HepG2 (cell line): ENCODE measurements around the gene POU5F1. TPM values are rescaled to one million over a fixed set of nuclear protein-coding genes. Genes with fewer than 3 reads are reported as not detected.

Experiments used
- E2F5 ChIP-seq: sonication (generic); formaldehyde crosslinking; conservative IDR thresholded peaks from 2 replicates; pipeline ENCODE4 v1.4.0; 2020; ENCODE audit warnings: missing genetic modification reagents
- NFRKB ChIP-seq: fragments of 450-650 bp; IDR thresholded peaks from 2 replicates; pipeline ENCODE4 v1.6.1; 2017
- RBM39 ChIP-seq: fragments of 200-400 bp; formaldehyde crosslinking; IDR thresholded peaks from one replicate; pipeline ENCODE4 v1.6.1; 2018; ENCODE audit warnings: antibody characterized with exemption, mild to moderate bottlenecking, low read depth, low read length; ENCODE audit not compliant: poor library complexity, severe bottlenecking
- REST ChIP-seq, 2 experiments: IDR thresholded peaks; 2 replicates each; pipeline ENCODE4 v1.6.1; 2011 to 2012; ENCODE audit warnings: low read length in 2 of 2, borderline replicate concordance in 1 of 2, low read depth in 1 of 2, mild to moderate bottlenecking in 1 of 2, moderate library complexity in 1 of 2
- TFAP4 ChIP-seq: sonication (generic); IDR thresholded peaks from 2 replicates; pipeline ENCODE4 v1.6.1; 2016; ENCODE audit warnings: low read depth, borderline replicate concordance
- THAP8 ChIP-seq: sonication (generic); formaldehyde crosslinking; IDR thresholded peaks from 2 replicates; pipeline ENCODE4 v1.5.1; 2020; ENCODE audit warnings: missing genetic modification reagents, mild to moderate bottlenecking, borderline replicate concordance
- TSC22D2 ChIP-seq: sonication (generic); formaldehyde crosslinking; IDR thresholded peaks from 2 replicates; pipeline ENCODE4 v1.5.1; 2020; ENCODE audit warnings: missing genetic modification reagents, mild to moderate bottlenecking, borderline replicate concordance
- ZBTB46 ChIP-seq: sonication (generic); formaldehyde crosslinking; IDR thresholded peaks from 2 replicates; pipeline ENCODE4 v1.4.0; 2020; ENCODE audit warnings: mild to moderate bottlenecking, missing genetic modification reagents, borderline replicate concordance
- ZNF501 ChIP-seq: sonication (generic); formaldehyde crosslinking; IDR thresholded peaks from 2 replicates; pipeline ENCODE4 v1.5.1; 2020; ENCODE audit warnings: mild to moderate bottlenecking, moderate library complexity, missing genetic modification reagents
- ZNF576 ChIP-seq: sonication (generic); formaldehyde crosslinking; IDR thresholded peaks from 2 replicates; pipeline ENCODE4 v1.4.0; 2020; ENCODE audit warnings: mild to moderate bottlenecking, missing genetic modification reagents
- ZNF597 ChIP-seq: sonication (generic); formaldehyde crosslinking; IDR thresholded peaks from 2 replicates; pipeline ENCODE4 v1.5.0; 2020; ENCODE audit warnings: missing genetic modification reagents
- ZNF703 ChIP-seq: sonication (generic); formaldehyde crosslinking; IDR thresholded peaks from 2 replicates; pipeline ENCODE4 v1.5.1; 2020; ENCODE audit warnings: missing genetic modification reagents, mild to moderate bottlenecking, moderate library complexity, borderline replicate concordance
- ZNF800 ChIP-seq: sonication (generic); formaldehyde crosslinking; IDR thresholded peaks from 2 replicates; pipeline ENCODE4 v1.4.0; 2020; ENCODE audit warnings: missing genetic modification reagents
- ZZZ3 ChIP-seq: sonication (generic); formaldehyde crosslinking; IDR thresholded peaks from 2 replicates; pipeline ENCODE4 v1.4.0; 2020; ENCODE audit warnings: missing genetic modification reagents, mild to moderate bottlenecking, borderline replicate concordance
- polyA plus RNA-seq, 8 experiments: library from polyadenylated mRNA; depleted of rRNA in 3 of 8; stranded (reverse) in 7 of 8; unstranded in 1 of 8; fragments of >200 nt; fragmentation: Illumina TruSeq in 4 of 8; extraction: Trizol in 4 of 8; gene quantifications; 2 replicates each; pipeline versions ENCODE4 v1.2.1 to v1.2.3, GENCODE V29; 2011 to 2016; ENCODE audit warnings: low read depth in 4 of 8, missing spikeins in 1 of 8, mixed read lengths in 1 of 8; ENCODE audit not compliant: insufficient read depth in 1 of 8
- total RNA-seq, 5 experiments: library from RNA; depleted of rRNA; stranded (reverse); fragments of >200 nt; fragmentation: Illumina TruSeq; extraction: Trizol; gene quantifications; 2 replicates each; pipeline ENCODE4 v1.2.3, GENCODE V29; 2016; ENCODE audit warnings: low read depth in 1 of 5

POU5F1 gene
- total and polyA plus RNA-seq, 2 of the 13 experiments (the other 11 are each of a cell fraction or from before 2014, with no cell fraction given), result 2.5 to 7.2 TPM

GRCh38 chr6:31158863-31159855 is 11.3 kb downstream of the POU5F1 start (continued):
- TF ChIP-seq ZNF703 (no peak), RBM39 (no peak), ZNF576 (CRISPR knock-in tag) (no peak), ZNF800 (CRISPR knock-in tag) (no peak), E2F5 (CRISPR knock-in tag) (no peak), ZNF501 (no peak), ZBTB46 (CRISPR knock-in tag) (no peak), ZNF597 (peak; percentile 65; the same call in 1 of the 2 replicates), TSC22D2 (CRISPR knock-in tag) (no peak), TFAP4 (no peak), NFRKB (no peak), REST (IDR thresholded peaks at IDR 0.05; ENCODE audit: borderline replicate concordance in 1 of 2, low read depth in 1 of 2, low read length in 2 of 2) (no peak), ZZZ3 (CRISPR knock-in tag) (no peak), THAP8 (CRISPR knock-in tag) (no peak)
